CD14-positive monocyte (primary cell): ENCODE results near the gene RNF213. TPM values are rescaled to one million over a fixed set of nuclear protein-coding genes. Genes with fewer than 3 reads are reported as not detected.
"Not testable (repeated sequence)": the region's sequence is repeated elsewhere in the genome, so short reads cannot be mapped to it uniquely, and the experiment has no call there.

ENCODE experiments used
- DNase-seq, 3 donors: peaks; one replicate each; pipeline ENCODE4 v3.0.0-alpha.2; 2011 to 2022
- H2AFZ ChIP-seq: 2 replicates; pipeline ENCODE4 v1.6.0; 2012; ENCODE audit warnings: mild to moderate bottlenecking, low read depth, low read length, inconsistent platforms; ENCODE audit not compliant: insufficient read depth, poor library complexity, severe bottlenecking
- H3K27ac ChIP-seq, 2 donors: 1 replicate in 1 of 2; 2 replicates in 1 of 2; pipeline ENCODE4 v1.5.1; 2012 to 2013; ENCODE audit warnings: low read length in 2 of 2, control low read depth in 1 of 2, inconsistent platforms in 1 of 2, low read depth in 1 of 2, mild to moderate bottlenecking in 1 of 2
- H3K27me3 ChIP-seq, 2 donors: one replicate each; pipeline versions ENCODE4 v1.6.0 to v1.6.1; 2011 to 2013; ENCODE audit warnings: low read length in 2 of 2; ENCODE audit not compliant: control insufficient read depth in 2 of 2, insufficient read depth in 2 of 2
- H3K36me3 ChIP-seq, 2 donors: replicated peaks in 1 of 2; 1 replicate in 1 of 2; 2 replicates in 1 of 2; pipeline versions ENCODE4 v1.5.1 to v1.6.1; 2012 to 2013; ENCODE audit warnings: low read length in 2 of 2, control low read depth in 1 of 2, inconsistent platforms in 1 of 2, mild to moderate bottlenecking in 1 of 2; ENCODE audit not compliant: insufficient read depth in 2 of 2, control insufficient read depth in 1 of 2
- H3K4me1 ChIP-seq, 2 donors: 1 replicate in 1 of 2; 2 replicates in 1 of 2; pipeline versions ENCODE4 v1.5.1 to v1.6.1; 2012 to 2013; ENCODE audit warnings: low read length in 2 of 2, control low read depth in 1 of 2, inconsistent platforms in 1 of 2, mild to moderate bottlenecking in 1 of 2, moderate library complexity in 1 of 2; ENCODE audit not compliant: insufficient read depth in 2 of 2, control insufficient read depth in 1 of 2
- H3K4me2 ChIP-seq: replicated peaks from 2 replicates; pipeline ENCODE3; 2012; ENCODE audit warnings: low read length, moderate library complexity, mild to moderate bottlenecking; ENCODE audit not compliant: poor library complexity, severe bottlenecking; ENCODE audit errors: extremely low read depth
- H3K4me3 ChIP-seq, 3 experiments: fragments of 200-600 bp in 1 of 3; sonication (generic) in 1 of 3; replicated peaks in 1 of 3; 1 replicate in 2 of 3; 2 replicates in 1 of 3; pipeline ENCODE4 v1.5.1; 2011 to 2013; ENCODE audit warnings: low read length in 3 of 3, mild to moderate bottlenecking in 3 of 3, control low read depth in 2 of 3, low read depth in 2 of 3, inconsistent platforms in 1 of 3, moderate library complexity in 1 of 3
- H3K79me2 ChIP-seq: 2 replicates; pipeline ENCODE4 v1.6.0; 2012; ENCODE audit warnings: mild to moderate bottlenecking, control low read depth, inconsistent platforms, low read length, moderate library complexity; ENCODE audit not compliant: insufficient read depth
- H3K9ac ChIP-seq: 2 replicates; pipeline ENCODE4 v1.6.0; 2017; ENCODE audit warnings: low read length, mild to moderate bottlenecking; ENCODE audit not compliant: insufficient read depth, poor library complexity, severe bottlenecking
- H3K9me3 ChIP-seq, 2 donors: replicated peaks in 1 of 2; 1 replicate in 1 of 2; 2 replicates in 1 of 2; pipeline versions ENCODE4 v1.5.1 to v1.6.1; 2012 to 2013; ENCODE audit warnings: low read length in 2 of 2, control low read depth in 1 of 2; ENCODE audit not compliant: control insufficient read depth in 1 of 2, insufficient read depth in 1 of 2
- H4K20me1 ChIP-seq: 2 replicates; pipeline ENCODE4 v1.6.0; 2012; ENCODE audit warnings: mild to moderate bottlenecking, low read length, control low read depth, moderate library complexity; ENCODE audit not compliant: insufficient read depth
- H3K27ac Mint-ChIP-seq, 7 donors: one replicate each; pipeline ENCODE4 v1.8.0; 2020; ENCODE audit warnings: mild to moderate bottlenecking in 7 of 7, mixed read lengths in 7 of 7, moderate library complexity in 6 of 7, inconsistent platforms in 2 of 7
- H3K27me3 Mint-ChIP-seq, 3 donors: one replicate each; pipeline ENCODE4 v1.8.0; 2021 to 2022; ENCODE audit warnings: low read depth in 3 of 3, mild to moderate bottlenecking in 3 of 3, mixed read lengths in 3 of 3, moderate library complexity in 3 of 3, inconsistent platforms in 1 of 3
- H3K36me3 Mint-ChIP-seq, 2 donors: one replicate each; pipeline ENCODE4 v1.8.0; 2020; ENCODE audit warnings: mixed read lengths in 2 of 2, inconsistent platforms in 1 of 2, mild to moderate bottlenecking in 1 of 2
- H3K4me1 Mint-ChIP-seq: one replicate; pipeline ENCODE4 v1.8.0; 2020; ENCODE audit warnings: mild to moderate bottlenecking, mixed read lengths
- H3K4me3 Mint-ChIP-seq, 2 donors: one replicate each; pipeline ENCODE4 v1.8.0; 2020; ENCODE audit warnings: mild to moderate bottlenecking in 2 of 2, mixed read lengths in 2 of 2, moderate library complexity in 1 of 2
- H3K9me3 Mint-ChIP-seq, 7 donors: one replicate each; pipeline ENCODE4 v1.8.0; 2020 to 2022; ENCODE audit warnings: mixed read lengths in 7 of 7, mild to moderate bottlenecking in 6 of 7, moderate library complexity in 6 of 7, inconsistent platforms in 2 of 7
- CTCF ChIP-seq: fragments of 200-600 bp; IDR thresholded peaks from one replicate; pipeline ENCODE4 v1.8.0; 2022; ENCODE audit warnings: antibody characterized with exemption, mild to moderate bottlenecking
- WGBS: methylation state at CpG from one replicate; pipeline ENCODE4 v1.1.5; 2013; ENCODE audit warnings: missing lambda C conversion rate; ENCODE audit not compliant: insufficient coverage; 5-methylcytosine and 5-hydroxymethylcytosine counted together
- intact Hi-C, 2 donors: fragments of 100-400 bp; cut with micrococcal nuclease; formaldehyde crosslinking; loops; one replicate each; pipeline versions ENCODE4 v1.15.0 to v1.15.1; 2023
- polyA plus RNA-seq, 3 donors: library from polyadenylated mRNA; depleted of rRNA in 1 of 3; unstranded in 2 of 3; stranded (reverse) in 1 of 3; fragments of 300-500 nt in 2 of 3; fragments of >200 nt in 1 of 3; fragmentation: Illumina TruSeq in 2 of 3; gene quantifications; 1 replicate in 2 of 3; 2 replicates in 1 of 3; pipeline ENCODE4 v1.2.3, GENCODE V29; 2012 to 2021

The RNF213 gene
- polyA plus RNA-seq, 3 donors, result 10.3 to 196 (median 18.1) TPM

GRCh38 chr17:80257716-80258213 is 2.9 kb upstream of the RNF213 start:
- Mint-ChIP-seq H3K27me3 (peaks cover 5 to 27% (median 10%) of the 10 kb centered on the region in 3 donors), H3K36me3 (no peaks in the 10 kb centered on the region), H3K4me3 (no peak overlapping the region), H3K9me3 (no peaks in the 10 kb centered on the region), H3K27ac (no peak overlapping the region), H3K4me1 (peaks cover 54% of the 10 kb centered on the region)
- Histone ChIP-seq H3K4me2 (no peak overlapping the region), H3K27ac (no peak overlapping the region), H3K4me3 (no peak overlapping the region), H3K27me3 (no peaks in the 10 kb centered on the region), H3K36me3 (no peaks in the 10 kb centered on the region), H4K20me1 (peaks cover 13% of the 10 kb centered on the region), H2AFZ (no peak overlapping the region), H3K9me3 (no peaks in the 10 kb centered on the region), H3K79me2 (peaks cover 19% of the 10 kb centered on the region), H3K4me1 (peaks cover 43 to 48% of the 10 kb centered on the region in 2 donors), H3K9ac (no peak overlapping the region)
- no peak for DNase-seq
- TF ChIP-seq CTCF, result no peak
- intact Hi-C loops, result no loop called here
- WGBS, result 84% methylated on average over 10 of the region's 14 CpGs

- intact Hi-C loops, result not testable (repeated sequence)
These were observed 2.4 kb upstream of the RNF213 start for GRCh38 chr17:80258296-80258695.

More at GRCh38 chr17:80258296-80258695, 2.4 kb upstream of the RNF213 start:
- H3K4me3 ChIP-seq, H3K9ac ChIP-seq, H3K4me2 ChIP-seq, H3K36me3 Mint-ChIP-seq, H3K4me3 Mint-ChIP-seq, H3K9me3 ChIP-seq, H3K36me3 ChIP-seq, H3K9me3 Mint-ChIP-seq, DNase-seq, H3K27me3 ChIP-seq, H3K27ac ChIP-seq, H2AFZ ChIP-seq: not testable (repeated sequence)
- Histone ChIP-seq H4K20me1 (peaks cover 16% of the 10 kb centered on the region), H3K79me2 (peaks cover 24% of the 10 kb centered on the region), H3K4me1 (peaks cover 49 to 53% of the 10 kb centered on the region in 2 donors)
- H3K27me3 Mint-ChIP-seq, result peaks cover 5 to 27% (median 9%) of the 10 kb centered on the region in 3 donors
- 78% methylated on average over 2 of the region's 2 CpGs for WGBS
- H3K4me1 Mint-ChIP-seq, result peaks cover 58% of the 10 kb centered on the region
- H3K27ac Mint-ChIP-seq, result peak overlapping the region in 1 of 7 donors; percentile 73
